ENCODE results near the gene C11orf97.

GRCh38 chr11:94515398-94515797 lies 3.1 kb downstream of the C11orf97 start:
- TF ChIP-seq SMC3 (conservative IDR thresholded peaks at IDR 0.05; ENCODE audit: insufficient read depth, low read depth, low read length): no peak
- no peak for TF ChIP-seq ZBTB7A (IDR thresholded peaks at IDR 0.05; ENCODE audit: borderline replicate concordance, control insufficient read depth, low read depth, low read length)
- no peak for TF ChIP-seq USF2 (CRISPR knock-in tag; IDR thresholded peaks at IDR 0.05)
- no peak for TF ChIP-seq CTCF (IDR thresholded peaks at IDR 0.05 in 2 of 3, conservative IDR thresholded peaks at IDR 0.05 in 1 of 3; ENCODE audit: insufficient read depth in 2 of 3, low read depth in 1 of 3, low read length in 3 of 3)
- no peak for TF ChIP-seq ZBTB40 (IDR thresholded peaks at IDR 0.05)
- no peak for TF ChIP-seq ZBTB40 (CRISPR knock-in tag; IDR thresholded peaks at IDR 0.05)
- TF ChIP-seq POLR2AphosphoS5 (IDR thresholded peaks at IDR 0.05; ENCODE audit: control insufficient read depth, insufficient read depth, low read depth, low read length): no peak
